ENCODE data around the gene RAB8B. TPM values are rescaled to one million over a fixed set of nuclear protein-coding genes. Genes with fewer than 3 reads are reported as not detected.

Gene RAB8B
- 25.0 and 32.1 TPM in 2 replicates for total RNA-seq

DNA sequence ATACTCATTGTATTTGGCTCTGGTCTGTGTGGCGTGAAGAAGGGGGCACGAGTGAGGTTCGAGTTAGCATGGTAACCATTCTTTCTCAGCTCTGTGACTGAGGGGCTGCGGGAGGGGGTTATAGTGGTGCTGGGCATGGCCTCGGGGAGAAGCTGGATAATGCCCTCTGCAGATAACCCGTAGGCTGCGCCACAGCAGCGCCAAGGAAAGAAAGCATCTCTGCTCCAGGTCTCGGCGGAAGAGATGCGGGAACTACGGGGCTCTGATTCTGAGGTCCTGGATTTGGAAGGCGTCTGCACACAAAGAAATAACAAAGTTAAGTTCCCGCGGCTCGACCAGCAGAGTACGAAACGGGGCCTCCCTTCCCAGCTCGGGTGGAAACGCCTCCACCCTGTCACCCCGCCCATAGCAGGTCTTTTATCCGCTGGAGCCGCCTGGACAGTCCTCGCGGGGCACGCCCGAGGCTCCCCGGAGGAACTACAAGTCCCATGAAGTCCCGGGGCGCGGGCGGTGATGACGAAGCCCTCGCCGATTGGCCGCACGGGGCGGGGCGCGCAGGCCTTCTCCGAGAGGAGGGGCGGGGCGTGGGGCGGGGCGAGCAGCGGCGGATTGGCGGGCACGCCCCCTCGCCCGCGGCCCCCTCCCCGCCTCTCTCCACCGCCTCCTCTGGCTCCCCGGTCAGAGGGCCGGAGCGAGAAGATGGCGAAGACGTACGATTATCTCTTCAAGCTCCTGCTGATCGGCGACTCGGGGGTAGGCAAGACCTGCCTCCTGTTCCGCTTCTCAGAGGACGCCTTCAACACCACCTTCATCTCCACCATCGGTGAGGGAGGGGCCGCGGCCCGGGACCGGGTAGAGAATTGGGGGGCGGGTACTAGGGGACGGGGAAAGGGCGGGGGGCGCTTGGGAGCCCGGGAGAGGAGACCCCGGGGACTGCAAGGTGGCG, at the start of gene RAB8B:
TSS of gene RAB8B (plus strand) at position 681 of the 946 bp plus-strand sequence. CDS start at position 700, 19 bp downstream.

DNA sequence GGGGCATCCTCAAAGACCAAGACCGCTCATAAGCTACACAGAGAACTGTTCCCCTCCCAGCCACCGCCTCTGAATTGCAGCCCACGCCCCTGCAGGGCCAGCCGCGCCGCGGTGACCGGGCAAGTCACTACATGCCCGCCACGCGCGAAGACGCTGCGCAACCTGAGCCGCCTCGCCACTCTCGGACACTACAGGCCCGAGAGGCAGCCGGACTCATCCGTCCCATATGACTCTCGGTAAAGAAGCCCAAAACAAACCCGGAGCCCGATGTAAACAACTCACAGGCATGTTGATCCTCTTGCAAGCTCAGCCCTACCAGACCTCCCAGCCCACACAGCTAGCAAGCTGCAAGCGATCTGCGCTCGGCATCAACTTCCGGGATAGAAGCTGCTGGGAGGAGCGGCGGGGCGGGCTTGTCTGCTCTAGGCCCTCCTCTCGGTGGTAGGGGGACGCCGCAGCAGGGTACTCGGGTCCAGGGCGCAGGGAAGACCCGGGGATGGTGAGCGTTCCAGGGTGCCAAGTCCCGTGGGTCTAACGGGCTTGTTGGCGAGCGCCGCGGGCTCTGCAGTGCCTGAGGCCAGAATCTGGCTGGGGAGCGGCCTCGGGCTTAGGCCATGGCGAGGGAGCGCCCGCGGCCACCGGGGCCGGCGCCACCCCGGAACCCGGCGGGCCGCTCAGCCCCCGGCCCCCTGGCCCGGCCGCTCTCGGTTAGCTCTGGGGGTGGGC, 32.1 kb upstream of the RAB8B start, which contains the start of gene RPS27L:
TSS of gene RPS27L (minus strand) at position 360 of the 726 bp plus-strand sequence. CDS start at position 288, 72 bp downstream.

DNA sequence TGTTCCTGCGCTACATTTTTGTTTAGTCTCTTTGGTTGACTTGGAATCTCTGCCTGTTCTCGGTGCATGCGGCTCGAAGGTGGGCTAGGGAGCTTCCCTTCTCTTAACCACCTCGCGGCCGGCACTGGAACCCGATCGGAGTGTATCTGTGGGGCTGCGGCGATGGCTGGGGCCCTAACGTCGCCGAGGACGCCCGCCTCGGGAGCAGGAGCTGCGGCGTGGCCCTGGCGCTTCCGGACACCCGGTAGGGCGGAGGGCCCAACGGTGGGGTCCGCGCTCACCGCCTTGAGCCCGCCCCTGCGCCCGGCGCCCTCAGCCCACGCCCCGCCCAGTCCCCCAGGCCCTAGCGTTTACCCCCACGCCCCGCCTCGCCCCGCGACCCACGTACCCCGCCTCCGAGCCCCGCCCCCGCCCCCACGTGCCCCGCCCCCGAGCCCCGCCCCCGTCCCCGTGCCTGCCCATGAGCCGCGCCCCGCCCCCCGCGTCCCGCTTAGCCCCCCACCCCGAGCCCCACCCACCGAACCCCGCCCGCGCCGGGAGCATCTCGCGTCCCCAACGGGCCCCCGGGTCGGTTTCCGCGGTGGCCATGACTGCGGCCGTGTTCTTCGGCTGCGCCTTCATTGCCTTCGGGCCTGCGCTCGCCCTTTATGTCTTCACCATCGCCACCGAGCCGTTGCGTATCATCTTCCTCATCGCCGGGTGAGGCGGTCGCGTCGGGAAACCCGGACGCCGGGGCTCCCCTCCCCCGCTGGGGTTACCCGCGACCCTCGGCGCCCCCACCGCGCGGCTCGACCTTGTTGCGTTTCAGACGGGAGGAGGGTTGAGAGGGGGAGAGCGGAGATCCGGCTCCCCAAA, 87.9 kb downstream of the RAB8B start, which contains the start of gene APH1B:
TSS of gene APH1B (plus strand) at position 568 of the 855 bp plus-strand sequence. CDS start at position 587, 19 bp downstream.

Other genes starting within 250 kb of the RAB8B start
- 117 and 137 TPM in 2 replicates for gene TPM1, start 146.9 kb upstream of the RAB8B start, total RNA-seq
- gene LACTB, start 67.7 kb upstream of the RAB8B start, total RNA-seq = 9.2 and 11.4 TPM in 2 replicates
- gene RPS27L, start 32.1 kb upstream of the RAB8B start, total RNA-seq = 80.4 and 102 TPM in 2 replicates
- 9.5 and 10.6 TPM in 2 replicates for gene APH1B, start 88.0 kb downstream of the RAB8B start, total RNA-seq
- 18.7 and 20.8 TPM in 2 replicates for gene CA12, start 192.2 kb downstream of the RAB8B start, total RNA-seq